Measurements from ENCODE around the gene SAMD15.
"Not testable (repeated sequence)": the region's sequence is repeated elsewhere in the genome, so short reads cannot be mapped to it uniquely, and the experiment has no call there.

Gene SAMD15

GRCh38 chr14:77375973-77376770 lies 1.0 kb upstream of the SAMD15 start:
- DNase-seq (ENCODE audit: low read depth), result no peak

DNA sequence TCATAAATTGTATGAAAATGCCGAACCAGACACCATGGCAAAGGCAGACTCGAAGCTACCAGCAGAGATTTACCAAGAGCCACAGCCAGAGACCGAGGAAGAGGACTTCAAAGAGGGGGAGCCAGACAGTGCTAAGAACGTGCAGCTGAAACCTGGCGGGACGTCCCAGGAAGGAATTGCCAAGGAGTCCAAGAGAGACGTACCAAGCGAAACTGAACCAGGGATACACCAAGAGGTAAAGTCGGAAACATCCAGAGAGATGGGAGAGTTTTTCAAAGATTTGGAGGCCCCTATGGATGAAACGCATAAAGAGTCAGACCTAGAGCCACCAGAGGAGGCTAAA lies 294 bp downstream of the SAMD15 start:
- no peak for DNase-seq (ENCODE audit: low read depth)

DNA sequence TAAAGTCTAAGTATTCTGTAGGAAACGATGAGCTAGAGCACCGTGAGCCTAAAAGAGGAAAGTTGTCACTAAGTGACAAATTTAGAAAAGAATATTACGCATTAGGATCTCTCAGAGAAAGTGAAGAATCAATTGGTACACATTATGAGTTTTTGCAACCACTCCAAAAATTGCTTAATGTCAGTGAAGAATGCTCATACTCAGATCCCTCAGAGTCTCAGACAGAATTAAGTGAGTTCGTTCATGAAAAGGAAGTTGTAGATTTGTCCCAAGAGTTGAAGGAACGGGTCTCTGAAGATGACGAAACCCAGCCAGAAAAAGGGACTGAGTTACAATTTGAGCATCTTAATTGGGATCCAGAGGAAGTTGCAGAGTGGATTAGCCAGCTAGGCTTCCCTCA lies 1.5 kb downstream of the SAMD15 start:
- DNase-seq (ENCODE audit: low read depth), result no peak

- no peak for DNase-seq (ENCODE audit: low read depth)
Measured at GRCh38 chr14:77390188-77390587, 13.0 kb downstream of the SAMD15 start.

DNA sequence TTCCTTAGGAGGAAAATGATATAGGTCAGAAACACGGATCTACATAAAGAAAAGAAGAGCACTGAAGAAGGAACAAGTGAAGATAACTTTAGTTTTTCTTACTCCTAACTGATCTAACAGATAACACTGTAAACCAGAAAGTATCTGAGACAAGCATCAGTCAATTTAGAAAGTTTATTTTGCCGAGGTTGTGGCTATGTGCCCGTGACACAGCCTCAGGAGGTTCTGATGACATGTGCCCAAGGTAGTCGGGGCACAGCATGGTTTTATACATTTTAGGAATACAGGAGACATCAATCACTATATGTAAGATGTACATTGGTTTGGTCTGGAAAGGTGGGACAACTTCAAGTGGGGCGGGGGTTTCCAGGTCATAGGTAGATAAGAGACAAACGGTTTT lies 23.0 kb downstream of the SAMD15 start:
- no peak for DNase-seq (ENCODE audit: low read depth)

DNA sequence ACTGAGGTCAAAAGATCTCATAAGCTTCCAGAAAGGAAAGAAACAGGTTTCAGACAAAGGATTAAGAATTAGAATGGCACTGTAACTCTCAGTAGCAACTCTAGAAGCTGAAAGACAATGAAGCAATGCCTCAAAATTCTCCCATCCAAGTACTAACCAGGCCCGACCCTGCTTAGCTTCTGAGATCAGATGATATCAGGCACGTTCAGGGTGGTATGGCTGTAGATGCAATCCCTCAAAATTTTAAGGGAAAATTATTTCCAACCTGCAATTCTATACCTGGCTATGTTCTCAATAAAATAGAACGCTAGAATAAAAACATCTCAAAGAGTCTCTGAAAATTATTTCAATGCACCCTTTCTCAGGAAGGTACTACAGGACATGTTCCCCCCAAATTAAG lies 26.6 kb downstream of the SAMD15 start:
- no peak for DNase-seq (ENCODE audit: low read depth)

DNA sequence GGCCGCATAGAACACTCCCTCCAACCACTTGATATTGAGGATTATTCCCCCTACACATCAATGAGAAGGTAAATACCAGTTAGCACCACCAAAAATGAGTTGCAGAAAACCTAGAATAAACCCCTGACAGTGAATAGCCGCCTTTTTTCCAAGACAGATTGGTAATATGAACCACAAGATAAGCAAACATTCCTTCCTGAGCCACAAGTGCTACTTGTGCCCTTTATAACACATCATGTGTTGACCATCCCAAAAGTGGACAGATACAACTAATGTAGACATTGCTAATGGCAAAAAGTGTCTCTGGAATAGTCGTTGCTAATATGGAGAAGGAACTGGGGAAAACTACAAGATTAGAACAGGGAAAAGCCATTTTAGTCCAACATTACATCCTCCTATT lies 28.9 kb downstream of the SAMD15 start:
- no peak for DNase-seq (ENCODE audit: low read depth)

DNA sequence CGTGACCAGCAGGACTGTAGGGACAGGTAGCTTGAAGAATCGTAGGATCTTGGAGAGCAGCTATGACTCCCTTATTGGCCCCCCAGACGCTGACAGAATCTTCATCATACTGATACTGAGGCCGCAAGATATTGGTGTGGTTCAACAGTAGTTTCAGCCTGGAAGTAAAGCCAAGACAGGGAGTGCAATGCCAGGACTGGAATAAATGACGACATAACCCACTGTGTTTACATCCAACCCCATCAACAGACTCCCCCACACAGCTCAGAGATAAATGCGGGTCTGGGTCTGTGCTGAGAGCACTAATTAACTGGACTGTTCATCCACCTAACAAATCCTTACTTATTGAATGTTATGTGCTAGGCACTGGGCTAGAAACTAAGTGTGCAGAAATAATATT lies 29.5 kb downstream of the SAMD15 start:
- peak; percentile 60 for DNase-seq (ENCODE audit: low read depth)

DNA sequence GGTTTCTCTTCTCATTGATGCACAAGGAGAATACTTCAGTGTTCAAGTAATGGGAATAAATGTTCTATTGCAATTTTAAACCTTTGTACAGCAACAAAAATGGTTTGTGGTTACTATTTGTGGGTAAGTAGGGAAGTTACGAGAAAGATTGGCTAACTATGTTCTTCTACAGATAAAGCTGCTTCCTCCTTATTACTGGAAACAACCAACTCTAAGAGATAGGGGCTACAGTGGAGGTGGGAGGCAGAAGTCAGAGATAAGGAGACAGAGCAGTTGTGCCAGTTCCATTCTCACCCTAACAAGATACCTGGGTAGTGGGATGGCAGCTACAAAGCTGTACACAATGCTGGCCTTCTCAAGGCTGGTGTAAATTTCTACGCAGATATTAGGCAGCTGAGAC lies 30.0 kb downstream of the SAMD15 start:
- DNase-seq (ENCODE audit: low read depth), result peak; percentile 74

- DNase-seq (ENCODE audit: low read depth), result no peak
Measured at GRCh38 chr14:77409131-77409533, 32.0 kb downstream of the SAMD15 start.

DNA sequence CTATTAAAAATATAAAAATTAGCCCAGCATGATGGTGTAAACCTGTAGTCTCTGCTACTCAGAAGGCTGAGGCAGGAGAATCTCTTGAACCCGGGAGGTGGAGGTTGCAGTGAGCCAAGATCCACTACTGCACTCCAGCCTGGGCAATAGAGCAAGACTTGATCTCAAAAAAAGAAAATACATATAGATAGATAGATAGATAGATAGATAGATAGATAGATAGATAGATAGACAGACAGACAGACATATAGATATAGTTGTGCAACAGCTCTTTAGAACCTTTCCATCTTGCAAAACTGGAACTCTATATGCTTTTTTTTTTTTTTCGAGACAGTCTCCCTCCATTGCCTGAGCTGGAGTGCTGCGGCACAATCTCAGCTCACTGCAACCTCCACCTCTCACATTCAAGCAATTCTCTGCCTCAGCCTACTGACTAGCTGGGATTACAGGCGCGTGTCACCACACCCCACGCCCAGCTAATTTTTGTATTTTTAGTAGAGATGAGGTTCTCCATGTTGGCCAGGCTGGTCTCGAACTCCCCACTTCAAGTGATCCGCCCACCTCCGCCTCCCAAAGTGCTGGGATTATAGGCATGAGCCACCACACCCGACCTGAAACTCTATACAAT lies 38.3 kb downstream of the SAMD15 start:
- not testable (repeated sequence) for DNase-seq (ENCODE audit: low read depth)

DNA sequence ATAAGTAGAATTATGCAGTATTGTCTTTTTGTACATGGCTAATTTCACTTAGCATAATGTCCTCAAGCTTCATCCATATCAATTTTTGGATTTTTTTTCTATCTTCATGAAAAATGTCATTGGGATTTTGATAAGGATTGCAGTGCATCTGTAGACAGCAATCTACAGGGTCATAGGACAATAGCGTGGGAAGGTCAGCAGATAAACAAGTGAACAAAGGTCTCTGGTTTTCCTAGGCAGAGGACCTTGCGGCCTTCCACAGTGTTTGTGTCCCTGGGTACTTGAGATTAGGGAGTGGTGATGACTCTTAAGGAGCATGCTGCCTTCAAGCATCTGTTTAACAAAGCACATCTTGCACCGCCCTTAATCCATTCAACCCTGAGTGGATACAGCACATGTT lies 38.9 kb downstream of the SAMD15 start:
- not testable (repeated sequence) for DNase-seq (ENCODE audit: low read depth)

DNA sequence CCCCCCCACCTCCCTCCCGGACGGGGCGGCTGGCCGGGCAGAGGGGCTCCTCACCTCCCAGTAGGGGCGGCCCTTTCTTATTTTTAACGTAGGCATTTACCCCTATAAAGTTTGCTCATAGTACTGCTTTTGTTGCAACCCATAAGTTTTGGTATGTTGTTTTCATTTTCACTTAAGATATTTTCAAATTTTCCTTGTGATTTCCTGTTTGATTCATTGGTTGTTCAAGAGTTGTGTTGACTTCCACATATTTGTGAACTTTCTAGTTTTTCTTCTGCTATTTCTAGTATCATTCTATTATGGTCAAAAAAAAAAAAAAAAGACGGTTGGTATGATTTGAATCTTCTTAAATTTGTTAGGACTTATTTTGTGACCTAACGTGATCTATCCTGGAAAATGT lies 39.7 kb downstream of the SAMD15 start:
- no peak for DNase-seq (ENCODE audit: low read depth)

DNA sequence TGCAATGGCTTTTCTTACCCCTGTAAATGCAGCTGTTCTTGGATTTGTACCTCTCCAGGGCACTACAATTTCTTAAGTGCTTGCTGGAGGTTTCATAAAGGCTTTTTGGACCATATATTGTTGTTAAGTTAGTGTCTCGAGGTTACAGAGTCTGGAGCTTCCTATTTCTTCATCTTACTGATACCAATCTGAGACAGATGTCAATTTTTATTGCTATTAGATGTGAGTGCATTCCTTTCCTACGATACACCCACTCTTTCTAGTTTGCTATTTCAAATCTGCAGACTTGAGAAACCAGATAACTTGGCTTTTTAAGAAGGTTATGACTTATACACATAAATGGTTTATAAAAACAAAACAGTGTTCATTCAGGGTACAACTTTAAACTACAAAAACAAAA lies 44.0 kb downstream of the SAMD15 start:
- DNase-seq (ENCODE audit: low read depth), result no peak

DNA sequence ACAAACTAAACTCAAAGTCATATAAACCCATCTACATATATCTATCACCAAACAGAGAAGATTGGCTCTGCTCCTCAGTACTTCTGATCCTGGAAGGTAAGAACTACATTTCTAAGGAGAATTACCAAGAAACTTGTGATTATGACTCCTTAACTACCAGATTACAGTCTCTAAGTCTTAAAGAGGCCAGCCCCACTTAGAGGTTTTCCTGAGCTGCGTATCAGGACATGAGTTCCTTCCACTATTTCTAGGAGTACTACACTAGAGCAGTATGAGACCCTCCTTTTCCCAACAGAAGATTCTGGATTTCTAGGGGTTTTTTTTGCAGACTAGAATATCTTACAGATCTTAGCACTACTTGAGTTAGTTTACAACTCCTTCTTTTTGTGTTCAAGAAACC lies 46.2 kb downstream of the SAMD15 start, which contains the start of gene NOXRED1:
NOXRED1 (minus strand) TSS at position 101 of the 400 bp plus-strand sequence. CDS start 634 bp downstream, outside the sequence.
- DNase-seq (ENCODE audit: low read depth), result no peak

DNA sequence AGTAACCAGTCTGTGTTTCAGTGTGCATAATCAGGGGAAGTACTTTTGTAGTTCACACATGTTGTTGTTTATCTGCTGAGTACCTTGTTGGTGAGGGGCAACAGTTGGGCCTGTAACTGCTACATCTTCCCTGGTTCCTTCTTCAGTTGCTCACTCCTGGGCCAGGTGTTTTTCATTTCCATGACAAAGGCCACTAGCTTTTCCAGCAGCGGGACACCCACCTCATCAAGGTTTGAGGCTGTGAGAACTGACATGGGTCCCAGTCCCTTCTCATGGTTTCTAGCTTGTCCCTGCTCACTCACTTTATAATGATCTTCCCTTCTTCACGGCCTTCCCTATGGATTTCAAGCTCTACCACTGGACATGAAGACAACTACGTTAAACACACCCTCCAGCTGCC lies 47.7 kb downstream of the SAMD15 start:
- DNase-seq (ENCODE audit: low read depth), result no peak

- DNase-seq (ENCODE audit: low read depth), result no peak
Measured at GRCh38 chr14:77426396-77426795, 49.2 kb downstream of the SAMD15 start.

GRCh38 chr14:77436042-77436441 lies 58.9 kb downstream of the SAMD15 start:
- no peak for DNase-seq (ENCODE audit: low read depth)

GRCh38 chr14:77438596-77438995 lies 61.4 kb downstream of the SAMD15 start:
- no peak for DNase-seq (ENCODE audit: low read depth)

DNA sequence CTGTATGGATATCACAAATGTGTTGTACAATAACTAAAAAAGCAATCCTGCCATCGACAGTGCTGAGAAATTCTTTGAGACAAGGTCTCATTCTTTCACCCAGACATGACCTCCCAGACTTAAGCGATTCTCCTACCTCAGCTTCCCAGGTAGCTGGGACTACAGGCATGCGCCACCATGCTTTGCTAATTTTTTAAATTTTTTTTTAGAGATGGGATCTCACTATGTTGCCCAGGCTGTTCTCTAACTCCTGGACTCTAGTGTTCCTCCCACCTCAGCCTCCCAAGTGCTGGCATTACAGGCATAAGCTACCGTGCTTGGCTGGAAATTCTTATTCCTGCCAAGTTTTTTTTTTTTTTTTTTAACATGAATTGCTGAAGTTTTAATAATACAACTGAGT lies 62.7 kb downstream of the SAMD15 start:
- DNase-seq (ENCODE audit: low read depth), result no peak

Data from CMK (cell line).